T-cell (primary cell): Measurements from ENCODE around the gene PNPLA5. TPM values are rescaled to one million over a fixed set of nuclear protein-coding genes. Genes with fewer than 3 reads are reported as not detected.
"Not testable (repeated sequence)": the region's sequence is repeated elsewhere in the genome, so short reads cannot be mapped to it uniquely, and the experiment has no call there.

ENCODE experiments used
- ATAC-seq, 4 experiments: fragments of 200-7000 bp in 3 of 4; fragments of 150-1000 bp in 1 of 4; cut with Tn5 transposase; replicated peaks in 1 of 4; 1 replicate in 3 of 4; 2 replicates in 1 of 4; pipeline ENCODE4 v1.10.0; 2021; ENCODE audit warnings: moderate library complexity in 3 of 4, mild to moderate bottlenecking in 2 of 4, moderate number of reproducible peaks in 1 of 4
- CTCF ChIA-PET, 2 donors: fragments of 300-600 bp; sonication (Branson Sonifier 250); formaldehyde crosslinking; loops; one replicate each; lab custom pipeline; 2022; ENCODE audit warnings: antibody characterized with exemption in 2 of 2; lab: Charles Lee
- POLR2A ChIA-PET, 2 donors: fragments of 300-600 bp; sonication (Branson Sonifier 250); formaldehyde crosslinking; loops; one replicate each; lab custom pipeline; 2022; ENCODE audit warnings: antibody characterized with exemption in 2 of 2; lab: Charles Lee
- DNase-seq, 35 experiments: peaks; one replicate each; pipeline versions ENCODE4 v3.0.0 to v3.0.0-alpha.2; 2013 to 2023
- H3K27ac ChIP-seq: one replicate; pipeline ENCODE4 v1.5.1; 2013; ENCODE audit warnings: low read length
- H3K27me3 ChIP-seq, 2 experiments: replicated peaks in 1 of 2; 1 replicate in 1 of 2; 2 replicates in 1 of 2; pipeline versions ENCODE4 v1.6.1 to v1.7.0; 2013; ENCODE audit warnings: low read length in 1 of 2, mixed read lengths in 1 of 2; ENCODE audit not compliant: control insufficient read depth in 2 of 2, insufficient read depth in 2 of 2; ENCODE audit errors: extremely low read depth in 1 of 2
- H3K36me3 ChIP-seq, 2 donors: 1 replicate in 1 of 2; 2 replicates in 1 of 2; pipeline versions ENCODE4 v1.6.1 to v1.7.0; 2013; ENCODE audit warnings: low read length in 1 of 2; ENCODE audit not compliant: control insufficient read depth in 2 of 2, insufficient read depth in 1 of 2; ENCODE audit errors: extremely low read depth in 1 of 2
- H3K4me1 ChIP-seq, 2 experiments: 1 replicate in 1 of 2; 2 replicates in 1 of 2; pipeline versions ENCODE4 v1.6.1 to v1.7.0; 2013; ENCODE audit warnings: low read length in 2 of 2, mixed read lengths in 1 of 2; ENCODE audit not compliant: insufficient read depth in 2 of 2, control insufficient read depth in 1 of 2; ENCODE audit errors: extremely low read depth in 1 of 2
- H3K4me3 ChIP-seq, 2 donors: 1 replicate in 1 of 2; 2 replicates in 1 of 2; pipeline versions ENCODE4 v1.5.1 to v1.7.0; 2013; ENCODE audit warnings: mild to moderate bottlenecking in 2 of 2, low read length in 1 of 2, moderate library complexity in 1 of 2; ENCODE audit not compliant: control insufficient read depth in 1 of 2; ENCODE audit errors: extremely low read depth in 1 of 2
- H3K9me3 ChIP-seq: 2 replicates; pipeline ENCODE4 v1.7.0; 2013
- H3K27ac Mint-ChIP-seq, 2 donors: one replicate each; pipeline ENCODE4 v1.8.0; 2020 to 2021; ENCODE audit warnings: mild to moderate bottlenecking in 2 of 2, mixed read lengths in 2 of 2
- H3K27me3 Mint-ChIP-seq, 2 donors: one replicate each; pipeline ENCODE4 v1.8.0; 2021 to 2022; ENCODE audit warnings: mixed read lengths in 2 of 2
- H3K36me3 Mint-ChIP-seq: one replicate; pipeline ENCODE4 v1.8.0; 2021; ENCODE audit warnings: mixed read lengths
- H3K4me1 Mint-ChIP-seq, 3 donors: one replicate each; pipeline ENCODE4 v1.8.0; 2020 to 2022; ENCODE audit warnings: mixed read lengths in 3 of 3, mild to moderate bottlenecking in 1 of 3
- H3K4me3 Mint-ChIP-seq, 3 donors: one replicate each; pipeline ENCODE4 v1.8.0; 2020 to 2022; ENCODE audit warnings: mild to moderate bottlenecking in 3 of 3, mixed read lengths in 3 of 3, moderate library complexity in 3 of 3
- H3K9me3 Mint-ChIP-seq, 3 donors: one replicate each; pipeline ENCODE4 v1.8.0; 2020 to 2022; ENCODE audit warnings: mixed read lengths in 3 of 3
- WGBS: methylation state at CpG from one replicate; pipeline ENCODE4 v1.1.5; 2013; ENCODE audit warnings: missing lambda C conversion rate; ENCODE audit not compliant: insufficient coverage; 5-methylcytosine and 5-hydroxymethylcytosine counted together
- total RNA-seq, 35 experiments: library from RNA in 6 of 35; stranded (reverse) in 6 of 35; fragments of 120-200 nt in 1 of 35; gene quantifications; one replicate each; pipeline versions ENCODE4 v1.2.1 to v1.2.4 and lab custom pipeline; 2013 to 2026

PNPLA5 gene
- total RNA-seq, 5 donors from 2014 or later (not counting 1 experiment from before 2014, with no cell fraction given), result not detected

DNA sequence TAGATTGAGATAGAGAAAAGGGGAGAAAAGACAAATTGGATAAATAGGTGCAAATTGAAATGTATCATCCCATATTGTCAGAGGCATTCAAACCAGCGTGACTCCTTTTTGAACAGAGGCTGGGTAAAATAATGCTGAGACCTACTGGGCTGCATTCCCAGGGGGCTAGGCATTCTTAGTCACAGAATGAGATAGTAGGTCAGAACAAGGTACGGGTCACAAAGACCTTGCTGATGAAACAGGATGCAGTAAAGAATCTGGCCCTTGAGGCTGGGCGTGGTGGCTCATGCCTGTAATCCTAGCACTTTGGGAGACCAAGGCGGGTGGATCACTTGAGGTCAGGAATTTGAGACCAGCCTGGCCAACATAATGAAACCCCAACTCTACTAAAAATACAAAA, 22.8 kb downstream of the PNPLA5 start:
- ATAC-seq, CTCF ChIA-PET, H3K4me3 ChIP-seq, H3K27ac Mint-ChIP-seq, H3K4me1 ChIP-seq, DNase-seq, H3K9me3 ChIP-seq, H3K36me3 ChIP-seq, H3K27ac ChIP-seq, H3K4me1 Mint-ChIP-seq, POLR2A ChIA-PET, H3K4me3 Mint-ChIP-seq, H3K36me3 Mint-ChIP-seq: not testable (repeated sequence)
- Mint-ChIP-seq H3K9me3 (peaks cover 6 to 19% (median 12%) of the 10 kb centered on the region in 3 donors), H3K27me3 (peaks cover 35 to 36% of the 10 kb centered on the region in 2 donors)
- H3K27me3 ChIP-seq, result peaks cover under 1 to 18% of the 10 kb centered on the region in 2 experiments
- 75% methylated on average over 1 of the region's 4 CpGs for WGBS

DNA sequence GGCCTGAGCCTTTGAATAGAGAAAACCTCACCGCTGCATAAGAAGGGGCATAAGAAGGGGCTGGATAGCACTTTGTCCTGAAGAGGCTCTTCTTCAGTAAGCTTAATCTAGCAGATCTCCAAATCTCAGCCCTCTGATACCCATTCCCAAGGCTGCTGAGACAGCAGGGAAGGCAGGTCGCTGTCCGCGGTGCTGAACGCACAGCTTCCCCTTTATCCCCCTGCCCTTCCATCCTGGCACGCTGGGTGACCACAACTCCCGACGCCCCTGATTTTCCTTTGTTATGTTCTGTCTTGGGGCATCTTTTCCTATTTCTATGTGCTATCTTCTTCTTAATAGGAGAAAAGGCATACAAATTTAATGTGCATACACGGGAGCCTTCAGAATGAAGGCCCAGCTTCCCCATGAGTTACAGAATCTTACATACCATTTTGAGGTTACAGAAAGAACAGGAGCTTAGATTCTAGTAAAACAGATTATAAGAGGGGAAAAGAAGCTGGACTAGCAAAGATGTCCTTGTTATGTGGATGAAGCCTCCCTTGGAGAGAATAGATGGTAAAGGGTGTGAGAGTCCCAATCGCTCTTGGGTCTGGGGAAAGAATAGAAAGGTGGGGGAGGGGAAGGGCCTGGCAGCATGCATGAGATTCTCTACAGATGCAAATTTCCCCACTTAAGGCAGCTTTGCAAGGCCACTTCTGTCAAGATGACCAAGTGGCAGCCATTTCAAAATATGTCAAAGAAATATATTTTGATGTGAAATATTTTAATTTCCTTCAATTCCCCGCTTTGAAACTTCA, 23.8 kb downstream of the PNPLA5 start:
- WGBS, result no CpG with 5 or more reads among the region's 11 CpGs
- POLR2A ChIA-PET, result no interaction called here

DNA sequence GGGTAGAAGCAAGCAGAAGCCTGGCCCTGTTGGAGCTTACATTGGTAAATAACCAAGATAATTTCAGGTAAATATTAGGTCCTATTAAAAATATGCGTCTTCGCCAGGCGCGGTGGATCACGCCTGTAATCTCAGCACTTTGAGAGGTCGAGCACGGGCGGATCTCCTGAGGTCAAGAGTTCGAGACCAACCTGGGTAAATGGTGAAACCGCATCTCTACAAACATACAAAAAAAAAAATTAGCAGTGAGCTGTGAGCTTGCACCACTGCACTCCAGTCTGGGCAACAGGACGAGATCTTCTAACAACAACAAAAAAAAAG, 29.0 kb downstream of the PNPLA5 start:
- peak overlapping the region; percentile 36 to 72 (median 50) for H3K4me3 Mint-ChIP-seq
- Histone ChIP-seq H3K4me3 (peak overlapping the region in 1 of 2 donors; percentile 15), H3K27me3 (peaks cover 14 to 56% of the 10 kb centered on the region in 2 experiments), H3K4me1 (peaks cover 0 to 2% of the 10 kb centered on the region in 2 experiments), H3K27ac (no peak overlapping the region), H3K9me3 (no peaks in the 10 kb centered on the region), H3K36me3 (no peaks in the 10 kb centered on the region)
- no peaks in the 10 kb centered on the region for H3K9me3 Mint-ChIP-seq
- peaks cover 57 to 74% of the 10 kb centered on the region in 2 donors for H3K27me3 Mint-ChIP-seq
- ATAC-seq, result no peak
- H3K36me3 Mint-ChIP-seq, result no peaks in the 10 kb centered on the region
- no peak for DNase-seq
- H3K4me1 Mint-ChIP-seq, result peaks cover 0 to 8% (median 4%) of the 10 kb centered on the region in 3 donors
- ChIA-PET POLR2A (no interaction called here), CTCF (no interaction called here)
- H3K27ac Mint-ChIP-seq, result no peak overlapping the region
- WGBS, result no CpG with 5 or more reads among the region's 11 CpGs

More for the DNA sequence above, 23.8 kb downstream of the PNPLA5 start:
- Mint-ChIP-seq H3K4me3 (no peak overlapping the region), H3K9me3 (peaks cover 6 to 19% (median 12%) of the 10 kb centered on the region in 3 donors), H3K27me3 (peaks cover 38% of the 10 kb centered on the region in 2 donors), H3K27ac (no peak overlapping the region), H3K4me1 (no peaks in the 10 kb centered on the region), H3K36me3 (no peaks in the 10 kb centered on the region)
- ATAC-seq (no peak), DNase-seq (peak in 6 of 35 experiments; percentile 9 to 47 (median 14))
- Histone ChIP-seq H3K27ac (no peak overlapping the region), H3K36me3 (no peaks in the 10 kb centered on the region), H3K27me3 (peaks cover 6 to 24% of the 10 kb centered on the region in 2 experiments), H3K9me3 (no peaks in the 10 kb centered on the region), H3K4me3 (no peak overlapping the region), H3K4me1 (no peaks in the 10 kb centered on the region)
- CTCF ChIA-PET, result no interaction called here

DNA sequence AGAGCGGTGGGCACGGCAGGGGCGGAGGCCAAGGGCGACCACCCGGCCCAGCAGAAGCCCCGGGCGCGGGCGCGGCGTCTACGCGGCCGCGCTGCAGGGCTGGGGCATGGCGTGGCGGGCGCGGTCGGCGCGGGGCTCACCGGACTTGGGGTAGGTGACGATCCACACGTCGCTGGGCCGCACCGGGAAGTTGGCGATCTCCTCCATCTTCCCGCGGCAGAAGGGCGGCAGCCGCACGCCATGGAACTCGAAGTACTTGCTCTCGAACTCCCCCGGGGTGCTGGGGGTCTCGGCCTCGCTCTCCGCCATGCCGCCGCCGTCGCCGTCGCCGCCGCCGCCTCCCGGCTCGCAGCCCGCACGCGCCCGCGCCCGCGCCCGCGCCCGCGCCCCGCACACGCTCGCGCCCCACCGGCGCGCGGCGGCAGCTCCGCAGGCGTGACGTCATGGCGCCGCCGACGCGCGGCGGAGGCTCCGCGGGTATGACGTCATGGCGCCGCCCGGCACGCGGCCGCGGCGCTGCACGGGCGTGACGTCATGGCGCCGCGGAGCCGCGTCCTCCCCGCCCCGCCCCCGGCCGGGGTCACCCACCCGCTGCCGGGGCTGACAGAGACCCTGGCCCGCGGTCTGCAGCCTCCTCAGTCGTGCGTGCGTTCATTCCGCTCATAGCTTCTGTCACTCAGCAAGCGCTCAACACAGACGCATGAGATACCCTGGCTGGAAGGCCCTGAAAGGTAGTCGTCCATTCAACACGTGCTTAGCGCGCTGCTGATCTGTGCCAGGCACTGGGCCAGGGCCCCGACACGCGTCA, 29.5 kb downstream of the PNPLA5 start, which contains the start of gene SULT4A1:
TSS of gene SULT4A1 (minus strand) at position 440 of the 808 bp plus-strand sequence. CDS start at position 309, 131 bp downstream.
- Histone ChIP-seq H3K4me1 (peaks cover 0 to 2% of the 10 kb centered on the region in 2 experiments), H3K27ac (no peak within 1 kb of the TSS), H3K27me3 (peaks cover 14 to 55% of the 10 kb centered on the region in 2 experiments), H3K4me3 (peak within 1 kb of the TSS in 1 of 2 donors; percentile 15), H3K9me3 (no peaks in the 10 kb centered on the region), H3K36me3 (no peaks in the 10 kb centered on the region)
- WGBS, result 7% methylated on average over 114 of the region's 121 CpGs
- Mint-ChIP-seq H3K4me1 (peaks cover 0 to 8% (median 4%) of the 10 kb centered on the region in 3 donors), H3K9me3 (peaks cover 0 to 2% (median 0%) of the 10 kb centered on the region in 3 donors), H3K36me3 (no peaks in the 10 kb centered on the region), H3K27me3 (peaks cover 62 to 76% of the 10 kb centered on the region in 2 donors), H3K27ac (no peak within 1 kb of the TSS), H3K4me3 (peak within 1 kb of the TSS; percentile 36 to 72 (median 50))
- ATAC-seq, result no peak
- ChIA-PET POLR2A (no interaction called here), CTCF (no interaction called here)
- peak in 1 of 35 experiments; percentile 15 for DNase-seq

DNA sequence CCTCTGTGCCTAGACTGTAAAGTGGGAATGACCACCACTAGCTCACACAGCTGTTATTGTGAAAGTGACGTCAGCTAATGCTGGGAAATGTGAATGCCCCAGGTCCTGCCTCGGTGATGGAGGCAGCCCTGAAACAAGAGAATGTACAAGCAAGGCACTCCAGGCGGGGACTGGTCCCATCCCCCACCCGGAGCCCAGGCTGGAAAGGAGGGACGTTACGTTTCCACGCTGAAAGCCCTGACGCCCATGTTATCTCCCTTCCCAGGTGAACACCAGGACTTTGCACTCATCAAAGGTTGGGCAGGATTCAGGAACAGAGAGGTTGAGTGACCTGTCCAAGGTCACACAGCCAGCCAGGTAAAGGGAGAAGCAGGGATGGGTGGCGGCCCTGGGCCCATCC, 30.3 kb downstream of the PNPLA5 start:
- Mint-ChIP-seq H3K4me3 (peak overlapping the region; percentile 23 to 58 (median 34)), H3K4me1 (peaks cover 0 to 8% (median 4%) of the 10 kb centered on the region in 3 donors), H3K27me3 (peaks cover 65 to 82% of the 10 kb centered on the region in 2 donors), H3K27ac (no peak overlapping the region), H3K36me3 (no peaks in the 10 kb centered on the region), H3K9me3 (peaks cover 3 to 9% (median 3%) of the 10 kb centered on the region in 3 donors)
- ChIA-PET CTCF (no interaction called here), POLR2A (no interaction called here)
- 76% methylated on average over 7 of the region's 9 CpGs for WGBS
- Histone ChIP-seq H3K27ac (no peak overlapping the region), H3K4me3 (no peak overlapping the region), H3K4me1 (peaks cover 0 to 2% of the 10 kb centered on the region in 2 experiments), H3K9me3 (no peaks in the 10 kb centered on the region), H3K36me3 (no peaks in the 10 kb centered on the region), H3K27me3 (peaks cover 14 to 51% of the 10 kb centered on the region in 2 experiments)
- ATAC-seq (no peak), DNase-seq (no peak)

DNA sequence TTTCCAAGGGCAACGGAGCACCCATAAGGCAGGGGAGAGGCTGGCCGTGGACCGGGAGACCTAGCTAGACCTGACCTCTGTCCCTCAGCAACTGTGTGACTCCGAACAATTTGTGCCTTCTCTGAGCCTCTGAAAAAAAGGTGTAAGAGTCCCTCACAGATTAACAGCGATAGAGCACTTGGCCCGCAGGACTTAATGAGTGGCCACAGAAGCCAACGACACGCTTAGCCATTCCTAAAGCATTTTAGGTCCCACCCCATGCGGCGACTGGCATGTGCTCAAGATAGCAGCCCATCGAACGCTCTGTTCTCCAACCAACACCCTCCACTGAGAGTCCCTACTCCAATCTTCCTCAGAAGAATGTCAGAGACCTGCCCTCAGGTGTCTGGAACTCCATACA, 31.0 kb downstream of the PNPLA5 start:
- Mint-ChIP-seq H3K4me1 (peaks cover 0 to 8% (median 4%) of the 10 kb centered on the region in 3 donors), H3K27ac (no peak overlapping the region), H3K27me3 (peaks cover 60 to 83% of the 10 kb centered on the region in 2 donors), H3K4me3 (no peak overlapping the region), H3K36me3 (no peaks in the 10 kb centered on the region), H3K9me3 (peaks cover 3 to 12% (median 3%) of the 10 kb centered on the region in 3 donors)
- WGBS, result 88% methylated on average over 12 of the region's 12 CpGs
- no peak for ATAC-seq
- no peak overlapping the region for H3K27ac ChIP-seq
- H3K27me3 ChIP-seq, result peaks cover 14 to 53% of the 10 kb centered on the region in 2 experiments
- ChIA-PET CTCF (no interaction called here), POLR2A (no interaction called here)
- no peak overlapping the region for H3K4me3 ChIP-seq
- no peak for DNase-seq
- no peaks in the 10 kb centered on the region for H3K9me3 ChIP-seq
- H3K36me3 ChIP-seq, result no peaks in the 10 kb centered on the region
- peaks cover 0 to 2% of the 10 kb centered on the region in 2 experiments for H3K4me1 ChIP-seq
